MM.1S (cell line): Measurements from ENCODE around the gene TNFRSF4.

Experiments used
- DNase-seq: peaks from one replicate; pipeline ENCODE4 v3.0.0-alpha.2; 2015
- H2AFZ ChIP-seq: fragments of 300-600 bp; sonication (generic); 2 replicates; pipeline ENCODE4 v1.6.0; 2016; ENCODE audit warnings: antibody characterized with exemption, low read length
- H3F3A ChIP-seq: fragments of 300-600 bp; sonication (generic); 2 replicates; pipeline ENCODE4 v1.6.1; 2016; ENCODE audit warnings: mild to moderate bottlenecking, antibody characterized with exemption, low read length, moderate library complexity, mixed read lengths; ENCODE audit not compliant: insufficient read depth
- H3K27ac ChIP-seq: fragments of 300-600 bp; sonication (generic); 2 replicates; pipeline ENCODE4 v1.5.1; 2016; ENCODE audit warnings: mild to moderate bottlenecking, low read length
- H3K27me3 ChIP-seq: fragments of 300-600 bp; sonication (generic); replicated peaks from 2 replicates; pipeline ENCODE4 v1.6.0; 2016; ENCODE audit warnings: low read length; ENCODE audit not compliant: insufficient read depth
- H3K36me3 ChIP-seq: fragments of 300-600 bp; sonication (generic); replicated peaks from 2 replicates; pipeline ENCODE4 v1.6.1; 2016; ENCODE audit warnings: mild to moderate bottlenecking, low read length, mixed read lengths; ENCODE audit not compliant: insufficient read depth
- H3K4me1 ChIP-seq: fragments of 300-600 bp; sonication (generic); 2 replicates; pipeline ENCODE4 v1.6.1; 2016; ENCODE audit warnings: low read length, mixed read lengths
- H3K4me2 ChIP-seq: fragments of 300-600 bp; sonication (generic); 2 replicates; pipeline ENCODE4 v1.6.0; 2016; ENCODE audit warnings: low read depth, low read length
- H3K4me3 ChIP-seq: fragments of 300-600 bp; sonication (generic); 2 replicates; pipeline ENCODE4 v1.5.1; 2016; ENCODE audit warnings: low read length, mixed read lengths
- H3K79me2 ChIP-seq: fragments of 300-600 bp; sonication (generic); 2 replicates; pipeline ENCODE4 v1.6.1; 2016; ENCODE audit warnings: mixed run types, low read length, mixed read lengths
- H3K9ac ChIP-seq: fragments of 300-600 bp; sonication (generic); 2 replicates; pipeline ENCODE4 v1.6.1; 2016; ENCODE audit warnings: low read length, mixed read lengths
- H3K9me2 ChIP-seq: fragments of 300-600 bp; sonication (generic); replicated peaks from 2 replicates; pipeline ENCODE4 v1.6.1; 2016; ENCODE audit warnings: mild to moderate bottlenecking, low read length, mixed read lengths; ENCODE audit not compliant: insufficient read depth
- H3K9me3 ChIP-seq: fragments of 300-600 bp; sonication (generic); replicated peaks from 2 replicates; pipeline ENCODE4 v1.6.1; 2016; ENCODE audit warnings: mild to moderate bottlenecking, low read length, mixed read lengths; ENCODE audit not compliant: insufficient read depth
- H4K20me1 ChIP-seq: fragments of 300-600 bp; sonication (generic); 2 replicates; pipeline ENCODE4 v1.6.1; 2016; ENCODE audit warnings: mild to moderate bottlenecking, low read length, moderate library complexity, mixed read lengths; ENCODE audit not compliant: insufficient read depth
- EZH2 ChIP-seq: fragments of 300-600 bp; sonication (generic); optimal IDR thresholded peaks from 2 replicates; pipeline ENCODE3; 2017; ENCODE audit warnings: low read depth, mild to moderate bottlenecking, antibody characterized with exemption, low read length, mixed read lengths
- EZH2phosphoT487 ChIP-seq: fragments of 300-600 bp; sonication (generic); IDR thresholded peaks from 2 replicates; pipeline ENCODE4 v1.6.1; 2018; ENCODE audit warnings: antibody characterized with exemption, low read length
- TF ChIP-seq, protein P1 (sequence below): fragments of 300-600 bp; sonication (generic); IDR thresholded peaks from 2 replicates; pipeline ENCODE4 v1.5.1; 2016; ENCODE audit warnings: antibody characterized with exemption, low read length, mixed read lengths

The TNFRSF4 gene

DNA sequence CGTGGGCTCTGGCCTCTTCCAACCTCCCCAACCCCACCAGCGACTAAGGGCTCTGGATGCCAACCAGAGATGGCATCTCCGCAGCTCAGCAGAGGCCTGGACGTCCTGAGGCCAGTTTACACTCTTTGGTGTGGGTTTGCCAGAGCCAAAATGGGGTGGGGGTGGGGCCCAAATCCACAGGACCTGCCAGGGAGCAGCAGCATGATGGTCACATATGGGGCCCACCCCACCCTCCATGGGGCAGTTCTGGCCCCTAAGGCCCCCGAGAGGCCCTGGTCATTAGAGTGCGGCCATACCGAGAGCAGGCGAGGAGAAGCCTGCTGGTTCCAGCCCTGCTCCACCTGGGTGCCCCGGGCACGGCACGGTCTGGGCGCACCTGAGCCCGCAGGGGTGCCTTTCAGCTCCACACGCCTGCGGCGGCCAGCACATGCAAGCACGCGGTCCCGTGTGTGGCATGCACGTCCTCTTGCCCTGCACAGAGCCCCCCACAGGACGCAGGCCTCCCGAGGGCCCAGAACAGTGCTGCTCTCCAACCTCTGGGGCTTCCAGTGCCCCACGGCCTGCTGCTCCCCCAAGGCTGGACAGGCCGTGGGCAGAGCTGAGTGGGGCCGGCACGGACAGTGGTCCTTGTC lies 27.8 kb upstream of the TNFRSF4 start:
- no peaks in the 10 kb centered on the region for H3K9me3 ChIP-seq
- H3K36me3 ChIP-seq: no peaks in the 10 kb centered on the region
- peaks cover 62% of the 10 kb centered on the region for H3K27me3 ChIP-seq
- H3K9me2 ChIP-seq: no peaks in the 10 kb centered on the region
- H4K20me1 ChIP-seq: no peaks in the 10 kb centered on the region
- H3F3A ChIP-seq: no peaks in the 10 kb centered on the region
- H2AFZ ChIP-seq: no peak overlapping the region
- H3K4me3 ChIP-seq: no peak overlapping the region
- no peaks in the 10 kb centered on the region for H3K79me2 ChIP-seq
- H3K27ac ChIP-seq: no peak overlapping the region
- H3K9ac ChIP-seq: no peak overlapping the region
- no peaks in the 10 kb centered on the region for H3K4me1 ChIP-seq
- TF ChIP-seq, protein P1, sequence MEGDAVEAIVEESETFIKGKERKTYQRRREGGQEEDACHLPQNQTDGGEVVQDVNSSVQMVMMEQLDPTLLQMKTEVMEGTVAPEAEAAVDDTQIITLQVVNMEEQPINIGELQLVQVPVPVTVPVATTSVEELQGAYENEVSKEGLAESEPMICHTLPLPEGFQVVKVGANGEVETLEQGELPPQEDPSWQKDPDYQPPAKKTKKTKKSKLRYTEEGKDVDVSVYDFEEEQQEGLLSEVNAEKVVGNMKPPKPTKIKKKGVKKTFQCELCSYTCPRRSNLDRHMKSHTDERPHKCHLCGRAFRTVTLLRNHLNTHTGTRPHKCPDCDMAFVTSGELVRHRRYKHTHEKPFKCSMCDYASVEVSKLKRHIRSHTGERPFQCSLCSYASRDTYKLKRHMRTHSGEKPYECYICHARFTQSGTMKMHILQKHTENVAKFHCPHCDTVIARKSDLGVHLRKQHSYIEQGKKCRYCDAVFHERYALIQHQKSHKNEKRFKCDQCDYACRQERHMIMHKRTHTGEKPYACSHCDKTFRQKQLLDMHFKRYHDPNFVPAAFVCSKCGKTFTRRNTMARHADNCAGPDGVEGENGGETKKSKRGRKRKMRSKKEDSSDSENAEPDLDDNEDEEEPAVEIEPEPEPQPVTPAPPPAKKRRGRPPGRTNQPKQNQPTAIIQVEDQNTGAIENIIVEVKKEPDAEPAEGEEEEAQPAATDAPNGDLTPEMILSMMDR: no peak
- TF ChIP-seq EZH2phosphoT487: no peak
- H3K4me2 ChIP-seq: no peak overlapping the region
- DNase-seq: no peak

DNA sequence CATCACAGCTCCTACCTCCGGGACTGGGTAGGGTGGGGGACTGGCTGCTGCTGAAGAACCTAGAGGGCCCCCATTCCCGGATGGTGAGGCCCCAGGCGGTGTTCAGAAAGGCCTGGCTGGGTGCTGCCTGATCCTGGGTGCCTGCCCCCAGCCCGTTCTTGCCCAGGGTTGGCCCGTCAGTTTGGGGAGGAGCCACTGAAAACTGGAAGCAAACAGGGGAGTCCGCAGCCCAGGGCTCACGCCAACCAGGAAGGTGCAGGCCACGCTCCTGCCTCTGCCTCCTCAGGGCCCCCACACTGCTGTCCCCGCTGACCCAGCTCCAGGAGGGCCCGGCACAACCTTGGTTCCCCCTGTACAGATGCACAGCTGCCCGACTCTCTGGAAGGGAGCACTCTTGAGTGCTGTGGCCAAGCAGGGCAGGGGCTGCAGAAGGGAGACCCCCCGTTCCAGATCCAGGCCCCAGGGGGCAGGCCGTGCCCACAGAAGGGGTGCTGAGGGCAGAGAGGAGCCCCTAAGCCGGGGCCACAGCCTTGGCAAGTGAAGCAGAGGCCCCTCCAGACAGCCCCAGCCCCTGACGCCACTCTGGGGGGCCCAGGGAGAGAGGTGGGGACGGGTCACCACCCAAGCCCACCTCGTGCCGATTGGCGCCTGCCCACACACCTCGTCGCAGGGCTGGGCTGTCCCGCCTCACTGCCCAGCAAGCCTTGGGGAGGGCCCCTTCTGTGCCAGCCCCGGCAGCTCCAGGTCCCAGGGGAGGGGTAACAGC lies 27.1 kb upstream of the TNFRSF4 start:
- Histone ChIP-seq H2AFZ (no peak overlapping the region), H3K79me2 (no peaks in the 10 kb centered on the region), H3K9me2 (no peaks in the 10 kb centered on the region), H4K20me1 (no peaks in the 10 kb centered on the region), H3F3A (no peaks in the 10 kb centered on the region), H3K27me3 (peaks cover 62% of the 10 kb centered on the region), H3K9me3 (no peaks in the 10 kb centered on the region), H3K27ac (no peak overlapping the region), H3K36me3 (no peaks in the 10 kb centered on the region), H3K4me2 (peak overlapping the region; percentile 12; the same call in 1 of the 2 replicates), H3K4me3 (no peak overlapping the region), H3K9ac (no peak overlapping the region), H3K4me1 (no peaks in the 10 kb centered on the region)
- DNase-seq: no peak
- TF ChIP-seq, protein P1: no peak
- TF ChIP-seq EZH2phosphoT487 (no peak), EZH2 (no peak)

DNA sequence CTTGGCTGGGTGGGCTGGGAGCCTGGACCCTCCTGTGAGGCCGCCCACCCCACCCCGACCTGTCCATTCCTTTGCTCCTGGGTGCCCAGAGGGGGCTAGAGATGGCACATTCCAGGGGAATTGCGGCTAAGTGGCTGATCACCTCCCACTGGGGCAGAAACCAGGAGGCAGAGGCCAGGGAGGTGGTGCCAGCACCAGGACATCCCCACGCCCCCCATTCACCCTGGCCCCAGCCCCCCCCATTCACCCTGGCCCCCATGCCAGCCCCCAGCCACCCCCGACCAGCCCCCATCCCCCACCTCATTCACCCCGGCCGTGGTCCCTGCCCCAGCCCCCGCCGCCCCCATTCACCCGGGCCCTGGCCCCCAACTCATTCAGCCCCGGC lies 26.4 kb upstream of the TNFRSF4 start:
- H3K9me2 ChIP-seq: no peaks in the 10 kb centered on the region
- no peaks in the 10 kb centered on the region for H4K20me1 ChIP-seq
- no peaks in the 10 kb centered on the region for H3K36me3 ChIP-seq
- no peaks in the 10 kb centered on the region for H3K79me2 ChIP-seq
- H3K4me3 ChIP-seq: no peak overlapping the region
- no peak for DNase-seq
- TF ChIP-seq, protein P1: no peak
- TF ChIP-seq EZH2phosphoT487 (no peak), EZH2 (no peak)
- H3K9me3 ChIP-seq: no peaks in the 10 kb centered on the region
- H3F3A ChIP-seq: no peaks in the 10 kb centered on the region
- peaks cover 62% of the 10 kb centered on the region for H3K27me3 ChIP-seq
- no peak overlapping the region for H2AFZ ChIP-seq
- H3K27ac ChIP-seq: no peak overlapping the region
- H3K9ac ChIP-seq: no peak overlapping the region
- no peak overlapping the region for H3K4me2 ChIP-seq
- H3K4me1 ChIP-seq: no peaks in the 10 kb centered on the region
